HCT116 (cell line): ENCODE measurements around the gene STAG1. TPM values are rescaled to one million over a fixed set of nuclear protein-coding genes. Genes with fewer than 3 reads are reported as not detected.
A peak's percentile ranks its signal among the peaks of the same experiment; 100 is the strongest.

Source experiments
- ATAC-seq: fragments of 200-7000 bp; cut with Tn5 transposase; 2 replicates; pipeline ENCODE4 v1.9.1; 2020; ENCODE audit warnings: mild to moderate bottlenecking, moderate library complexity
- BruUV-seq: library from RNA; stranded (reverse); fragments of 400-500 nt; replicated peaks from 2 replicates; lab custom pipeline; 2021; lab: Mats Ljungman, UMichigan
- CTCF ChIA-PET: fragments of 300-600 bp; sonication (Branson Sonifier 250); formaldehyde crosslinking; loops from one replicate; lab custom pipeline; 2021; ENCODE audit warnings: antibody characterized with exemption; lab: Charles Lee
- POLR2A ChIA-PET: fragments of 300-600, 350-600 bp; sonication (Branson Sonifier 250); formaldehyde crosslinking; loops from one replicate; lab custom pipeline; 2021; ENCODE audit warnings: antibody characterized with exemption; lab: Charles Lee
- RAD21 ChIA-PET, 2 experiments: fragments of 300-600 bp; sonication (Branson Sonifier 250); formaldehyde crosslinking; loops; one replicate each; lab custom pipeline; 2023; ENCODE audit warnings: low total read pairs in 2 of 2; ENCODE audit not compliant: uncharacterized antibody in 2 of 2, unreplicated experiment in 2 of 2, low non-redundant PET in 1 of 2; lab: Charles Lee
- DNase-seq: peaks from one replicate; pipeline ENCODE4 v3.0.0-alpha.2; 2010; ENCODE audit warnings: low read depth, low spot score
- H2AFZ ChIP-seq: fragments of 200-600 bp; shearing (Covaris generic), sonication (generic); 2 replicates; pipeline ENCODE4 v1.6.1; 2017; ENCODE audit warnings: low read depth, mixed run types, mixed read lengths, antibody characterized with exemption, low read length; ENCODE audit not compliant: poor library complexity, severe bottlenecking
- H3K27ac ChIP-seq: 2 replicates; pipeline ENCODE4 v1.5.1; 2012; ENCODE audit warnings: low read depth, low read length
- H3K27me3 ChIP-seq: fragments of 200-600 bp; sonication (generic); 2 replicates; pipeline ENCODE4 v1.6.1; 2016; ENCODE audit warnings: mixed run types, low read length, mixed read lengths; ENCODE audit not compliant: insufficient read depth
- H3K36me3 ChIP-seq, 2 experiments: fragments of 200-500 bp in 1 of 2; fragments of 200-600 bp in 1 of 2; sonication (Bioruptor generic) in 1 of 2; sonication (generic) in 1 of 2; 2 replicates each; pipeline versions ENCODE4 v1.5.1 to v1.6.1; 2014 to 2016; ENCODE audit warnings: low read length in 2 of 2, inconsistent platforms in 1 of 2, mixed read lengths in 1 of 2, mixed run types in 1 of 2; ENCODE audit not compliant: insufficient read depth in 2 of 2, control insufficient read depth in 1 of 2
- H3K4me1 ChIP-seq, 2 experiments: fragments of 200-600 bp in 1 of 2; sonication (generic) in 1 of 2; 2 replicates each; pipeline versions ENCODE4 v1.5.1 to v1.6.1; 2012 to 2017; ENCODE audit warnings: low read length in 2 of 2, inconsistent platforms in 1 of 2, mild to moderate bottlenecking in 1 of 2, mixed read lengths in 1 of 2, mixed run types in 1 of 2, moderate library complexity in 1 of 2; ENCODE audit not compliant: insufficient read depth in 2 of 2, control insufficient read depth in 1 of 2
- H3K4me2 ChIP-seq: fragments of 200-600 bp; sonication (generic); 2 replicates; pipeline ENCODE4 v1.6.1; 2017; ENCODE audit warnings: mixed run types, low read length, mixed read lengths
- H3K4me3 ChIP-seq, 2 experiments: fragments of 200-600 bp in 1 of 2; sonication (generic) in 1 of 2; replicated peaks in 1 of 2; 2 replicates each; pipeline ENCODE4 v1.5.1; 2011 to 2016; ENCODE audit warnings: low read length in 2 of 2, control low read depth in 1 of 2, low read depth in 1 of 2, mild to moderate bottlenecking in 1 of 2, mixed read lengths in 1 of 2, mixed run types in 1 of 2
- H3K79me2 ChIP-seq: fragments of 200-600 bp; sonication (generic); 2 replicates; pipeline ENCODE4 v1.6.1; 2017; ENCODE audit warnings: mild to moderate bottlenecking, mixed run types, low read length, moderate library complexity, mixed read lengths; ENCODE audit not compliant: insufficient read depth
- H3K9ac ChIP-seq: fragments of 200-600 bp; sonication (generic); 2 replicates; pipeline ENCODE4 v1.6.1; 2016; ENCODE audit warnings: low read length, mixed read lengths
- H3K9me2 ChIP-seq: fragments of 200-600 bp; sonication (generic), shearing (Covaris generic); 2 replicates; pipeline ENCODE4 v1.6.1; 2017; ENCODE audit warnings: mixed run types, mild to moderate bottlenecking, moderate library complexity; ENCODE audit not compliant: insufficient read depth
- H3K9me3 ChIP-seq, 2 experiments: fragments of 200-500 bp in 1 of 2; fragments of 200-600 bp in 1 of 2; sonication (Bioruptor generic) in 1 of 2; sonication (generic) in 1 of 2; 2 replicates each; pipeline ENCODE4 v1.6.1; 2014 to 2017; ENCODE audit warnings: low read length in 2 of 2, mixed read lengths in 2 of 2, inconsistent platforms in 1 of 2, low read depth in 1 of 2, mild to moderate bottlenecking in 1 of 2, mixed run types in 1 of 2, moderate library complexity in 1 of 2; ENCODE audit not compliant: control insufficient read depth in 1 of 2, insufficient read depth in 1 of 2
- H4K20me1 ChIP-seq: fragments of 200-600 bp; sonication (generic), shearing (Covaris generic); 2 replicates; pipeline ENCODE4 v1.6.1; 2017; ENCODE audit warnings: mixed run types, mild to moderate bottlenecking, moderate library complexity; ENCODE audit not compliant: insufficient read depth
- CBX3 ChIP-seq: IDR thresholded peaks from 2 replicates; pipeline ENCODE4 v1.6.1; 2012; ENCODE audit warnings: low read depth
- EGR1 ChIP-seq: IDR thresholded peaks from 2 replicates; pipeline ENCODE4 v1.6.1; 2012; ENCODE audit warnings: low read depth
- EZH2 ChIP-seq: fragments of 200-600 bp; sonication (generic); IDR thresholded peaks from 2 replicates; pipeline ENCODE4 v1.6.1; 2017; ENCODE audit warnings: antibody characterized with exemption, mixed run types
- EZH2phosphoT487 ChIP-seq: fragments of 200-600 bp; IDR thresholded peaks from 2 replicates; pipeline ENCODE4 v1.6.1; 2018; ENCODE audit warnings: antibody characterized with exemption, borderline replicate concordance
- FOSL1 ChIP-seq: IDR thresholded peaks from 2 replicates; pipeline ENCODE4 v1.6.1; 2012; ENCODE audit warnings: low read depth
- JUND ChIP-seq: IDR thresholded peaks from 2 replicates; pipeline ENCODE4 v1.6.1; 2012
- POLR2A ChIP-seq: IDR thresholded peaks from 2 replicates; pipeline ENCODE4 v1.7.0; 2011; ENCODE audit warnings: borderline replicate concordance; ENCODE audit not compliant: insufficient read depth, insufficient read length; ENCODE audit errors: extremely low read depth
- RAD21 ChIP-seq: IDR thresholded peaks from 2 replicates; pipeline ENCODE4 v1.6.1; 2012; ENCODE audit warnings: low read depth, mild to moderate bottlenecking
- SIN3A ChIP-seq: IDR thresholded peaks from 2 replicates; pipeline ENCODE4 v1.6.1; 2012; ENCODE audit warnings: low read depth
- SRF ChIP-seq: IDR thresholded peaks from 2 replicates; pipeline ENCODE4 v1.6.1; 2012; ENCODE audit warnings: low read depth
- TCF7L2 ChIP-seq: IDR thresholded peaks from 2 replicates; pipeline ENCODE4 v1.7.0; 2011; ENCODE audit warnings: borderline replicate concordance, inconsistent platforms; ENCODE audit not compliant: insufficient read depth, insufficient read length; ENCODE audit errors: extremely low read depth
- ZFX ChIP-seq: fragments of 450-650 bp; IDR thresholded peaks from 2 replicates; pipeline ENCODE4 v1.6.1; 2017
- intact Hi-C: fragments of 100-400 bp; cut with micrococcal nuclease; formaldehyde crosslinking; loops from 2 replicates; pipeline ENCODE4 v1.10.0; 2022
- total RNA-seq: library from RNA; stranded (reverse); gene quantifications from one replicate; pipeline ENCODE4 v1.2.1, GENCODE V29; 2021; ENCODE audit not compliant: unreplicated experiment
- TF ChIP-seq, protein P1 (sequence below), 3 experiments: fragments of 200-600 bp in 1 of 3; sonication (generic) in 1 of 3; IDR thresholded peaks in 2 of 3; conservative IDR thresholded peaks in 1 of 3; 2 replicates each; pipeline ENCODE4 v1.5.1; 2012 to 2017; ENCODE audit warnings: low read depth in 2 of 3, low read length in 2 of 3, antibody characterized with exemption in 1 of 3, borderline replicate concordance in 1 of 3, control low read depth in 1 of 3, mild to moderate bottlenecking in 1 of 3, mixed read lengths in 1 of 3, mixed run types in 1 of 3, moderate library complexity in 1 of 3; ENCODE audit not compliant: insufficient read depth in 1 of 3
- TF ChIP-seq, protein P2 (sequence below): IDR thresholded peaks from 2 replicates; pipeline ENCODE4 v1.6.1; 2011; ENCODE audit warnings: mild to moderate bottlenecking, low read length, moderate library complexity; ENCODE audit not compliant: insufficient replicate concordance; ENCODE audit errors: extremely low read depth
- TF ChIP-seq, protein P3 (sequence below): IDR thresholded peaks from 2 replicates; pipeline ENCODE4 v1.6.1; 2012
- TF ChIP-seq, protein P4 (sequence below): IDR thresholded peaks from 2 replicates; pipeline ENCODE4 v1.6.1; 2012

Gene STAG1
- total RNA-seq, 1 experiment from 2014 or later, result 29.4 TPM

DNA sequence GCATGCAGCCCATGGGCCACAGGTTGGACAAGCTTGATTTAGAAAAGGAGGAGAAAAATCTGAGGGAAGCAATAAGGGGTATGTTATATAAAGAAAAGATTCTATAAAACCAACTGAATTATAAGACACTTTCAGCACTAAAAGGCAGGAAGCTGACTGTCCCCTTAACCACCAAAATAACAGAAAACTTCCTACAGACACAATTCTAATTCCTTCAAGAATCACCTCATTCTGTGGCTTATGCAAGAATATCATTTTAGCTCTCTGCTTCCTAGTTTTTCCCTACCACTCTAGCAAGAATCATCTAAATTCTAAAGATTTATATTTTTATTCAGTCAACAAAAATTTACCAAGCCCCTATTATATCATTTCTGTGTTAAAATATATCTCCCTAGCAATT, 6.3 kb downstream of the STAG1 start (continued):
- TF ChIP-seq, protein P1, sequence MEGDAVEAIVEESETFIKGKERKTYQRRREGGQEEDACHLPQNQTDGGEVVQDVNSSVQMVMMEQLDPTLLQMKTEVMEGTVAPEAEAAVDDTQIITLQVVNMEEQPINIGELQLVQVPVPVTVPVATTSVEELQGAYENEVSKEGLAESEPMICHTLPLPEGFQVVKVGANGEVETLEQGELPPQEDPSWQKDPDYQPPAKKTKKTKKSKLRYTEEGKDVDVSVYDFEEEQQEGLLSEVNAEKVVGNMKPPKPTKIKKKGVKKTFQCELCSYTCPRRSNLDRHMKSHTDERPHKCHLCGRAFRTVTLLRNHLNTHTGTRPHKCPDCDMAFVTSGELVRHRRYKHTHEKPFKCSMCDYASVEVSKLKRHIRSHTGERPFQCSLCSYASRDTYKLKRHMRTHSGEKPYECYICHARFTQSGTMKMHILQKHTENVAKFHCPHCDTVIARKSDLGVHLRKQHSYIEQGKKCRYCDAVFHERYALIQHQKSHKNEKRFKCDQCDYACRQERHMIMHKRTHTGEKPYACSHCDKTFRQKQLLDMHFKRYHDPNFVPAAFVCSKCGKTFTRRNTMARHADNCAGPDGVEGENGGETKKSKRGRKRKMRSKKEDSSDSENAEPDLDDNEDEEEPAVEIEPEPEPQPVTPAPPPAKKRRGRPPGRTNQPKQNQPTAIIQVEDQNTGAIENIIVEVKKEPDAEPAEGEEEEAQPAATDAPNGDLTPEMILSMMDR (IDR thresholded peaks at IDR 0.05 in 2 of 3, conservative IDR thresholded peaks at IDR 0.05 in 1 of 3; ENCODE audit: borderline replicate concordance in 1 of 3, insufficient read depth in 1 of 3, low read depth in 2 of 3, low read length in 2 of 3), result no peak
- TF ChIP-seq RAD21 (no peak), SRF (no peak), EZH2phosphoT487 (no peak), POLR2A (no peak)
- TF ChIP-seq, protein P2, sequence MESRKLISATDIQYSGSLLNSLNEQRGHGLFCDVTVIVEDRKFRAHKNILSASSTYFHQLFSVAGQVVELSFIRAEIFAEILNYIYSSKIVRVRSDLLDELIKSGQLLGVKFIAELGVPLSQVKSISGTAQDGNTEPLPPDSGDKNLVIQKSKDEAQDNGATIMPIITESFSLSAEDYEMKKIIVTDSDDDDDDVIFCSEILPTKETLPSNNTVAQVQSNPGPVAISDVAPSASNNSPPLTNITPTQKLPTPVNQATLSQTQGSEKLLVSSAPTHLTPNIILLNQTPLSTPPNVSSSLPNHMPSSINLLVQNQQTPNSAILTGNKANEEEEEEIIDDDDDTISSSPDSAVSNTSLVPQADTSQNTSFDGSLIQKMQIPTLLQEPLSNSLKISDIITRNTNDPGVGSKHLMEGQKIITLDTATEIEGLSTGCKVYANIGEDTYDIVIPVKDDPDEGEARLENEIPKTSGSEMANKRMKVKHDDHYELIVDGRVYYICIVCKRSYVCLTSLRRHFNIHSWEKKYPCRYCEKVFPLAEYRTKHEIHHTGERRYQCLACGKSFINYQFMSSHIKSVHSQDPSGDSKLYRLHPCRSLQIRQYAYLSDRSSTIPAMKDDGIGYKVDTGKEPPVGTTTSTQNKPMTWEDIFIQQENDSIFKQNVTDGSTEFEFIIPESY, result no peak

DNA sequence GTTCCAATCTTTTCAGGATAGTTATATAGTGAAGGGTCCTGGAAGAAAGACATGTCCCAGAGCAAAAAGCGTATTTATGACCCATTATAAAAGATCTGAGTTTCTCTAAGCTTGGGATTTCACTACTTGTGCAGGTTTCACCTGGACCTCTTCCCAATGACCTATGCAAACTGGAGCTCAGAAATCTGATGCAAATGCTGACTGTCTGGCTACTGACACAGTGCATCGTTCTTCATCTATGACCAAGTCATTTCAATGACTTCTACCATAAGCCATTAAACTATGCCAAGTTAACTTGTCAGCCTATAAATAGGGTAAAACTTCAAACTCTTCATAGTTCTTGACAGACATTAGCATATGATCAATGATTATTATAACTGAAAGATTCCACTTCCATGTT, 11.1 kb downstream of the STAG1 start:
- H3K27ac ChIP-seq, result no peak overlapping the region
- peaks cover 22 to 38% of the 10 kb centered on the region in 2 experiments for H3K4me1 ChIP-seq
- H4K20me1 ChIP-seq, result no peaks in the 10 kb centered on the region
- H3K4me2 ChIP-seq, result peak overlapping the region; percentile 48; the same call in 1 of the 2 replicates
- no peaks in the 10 kb centered on the region for H3K36me3 ChIP-seq
- POLR2A ChIA-PET, result no interaction called here
- RAD21 ChIA-PET, result no interaction called here
- H3K9ac ChIP-seq, result no peak overlapping the region
- DNase-seq, result no peak
- intact Hi-C loops, result no loop called here
- CTCF ChIA-PET, result interaction anchor here (2.0 kb wide), 1 partner anchor 11 kb away, joined by 16 read pairs; the partner anchor contains the start of gene STAG1
- H3K4me3 ChIP-seq, result no peak overlapping the region
- H3K9me2 ChIP-seq, result no peaks in the 10 kb centered on the region
- H3K79me2 ChIP-seq, result peaks cover 95% of the 10 kb centered on the region
- no TSS peak for BruUV-seq
- H3K9me3 ChIP-seq, result no peaks in the 10 kb centered on the region
- ATAC-seq, result 0 out of 2 replicates have a peak, but pooled peaks have one; percentile 35
- no peak overlapping the region for H2AFZ ChIP-seq
- H3K27me3 ChIP-seq, result no peaks in the 10 kb centered on the region
- TF ChIP-seq JUND, result no peak
- TF ChIP-seq POLR2A, result no peak
- TF ChIP-seq, protein P3, sequence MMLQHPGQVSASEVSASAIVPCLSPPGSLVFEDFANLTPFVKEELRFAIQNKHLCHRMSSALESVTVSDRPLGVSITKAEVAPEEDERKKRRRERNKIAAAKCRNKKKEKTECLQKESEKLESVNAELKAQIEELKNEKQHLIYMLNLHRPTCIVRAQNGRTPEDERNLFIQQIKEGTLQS, result no peak
- no peak for TF ChIP-seq EZH2
- no peak for TF ChIP-seq ZFX
- TF ChIP-seq EGR1, result no peak
- TF ChIP-seq FOSL1, result no peak
- TF ChIP-seq, protein P4, sequence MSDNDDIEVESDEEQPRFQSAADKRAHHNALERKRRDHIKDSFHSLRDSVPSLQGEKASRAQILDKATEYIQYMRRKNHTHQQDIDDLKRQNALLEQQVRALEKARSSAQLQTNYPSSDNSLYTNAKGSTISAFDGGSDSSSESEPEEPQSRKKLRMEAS, result no peak
- TF ChIP-seq SRF, result no peak
- no peak for TF ChIP-seq SIN3A
- TF ChIP-seq RAD21, result no peak
- no peak for TF ChIP-seq EZH2phosphoT487
- TF ChIP-seq TCF7L2, result no peak
- TF ChIP-seq CBX3, result no peak
- TF ChIP-seq, protein P1 (IDR thresholded peaks at IDR 0.05 in 2 of 3, conservative IDR thresholded peaks at IDR 0.05 in 1 of 3; ENCODE audit: borderline replicate concordance in 1 of 3, insufficient read depth in 1 of 3, low read depth in 2 of 3, low read length in 2 of 3), result no peak
